H1 (cell line): ENCODE results near the gene NRXN3. TPM values are rescaled to one million over a fixed set of nuclear protein-coding genes. Genes with fewer than 3 reads are reported as not detected.

Experiments used
- CBX5 ChIP-seq: fragments of 300-800, 300-1000 bp; sonication (generic); IDR thresholded peaks from 2 replicates; pipeline ENCODE4 v1.7.1; 2016; ENCODE audit warnings: antibody characterized with exemption, low read length, low read depth
- CHD2 ChIP-seq: IDR thresholded peaks from 2 replicates; pipeline ENCODE4 v1.6.1; 2012; ENCODE audit warnings: low read length, improper control_type of control experiment
- EZH2 ChIP-seq: fragments of 200-600 bp; sonication (generic); IDR thresholded peaks from 2 replicates; pipeline ENCODE4 v1.7.1; 2012; ENCODE audit warnings: low read depth, mild to moderate bottlenecking, moderate library complexity, low read length, inconsistent platforms; ENCODE audit not compliant: severe bottlenecking
- JUND ChIP-seq: IDR thresholded peaks from 2 replicates; pipeline ENCODE4 v1.6.1; 2011; ENCODE audit warnings: mild to moderate bottlenecking, improper control_type of control experiment, low read length
- KDM4A ChIP-seq: IDR thresholded peaks from one replicate; pipeline ENCODE4 v1.7.1; 2012; ENCODE audit warnings: low read depth, mild to moderate bottlenecking, moderate library complexity, low read length, inconsistent platforms; ENCODE audit not compliant: severe bottlenecking
- KDM5A ChIP-seq: fragments of 200-600 bp; IDR thresholded peaks from 2 replicates; pipeline ENCODE4 v1.7.1; 2012; ENCODE audit warnings: mild to moderate bottlenecking, low read length, inconsistent platforms, mixed read lengths
- MAFK ChIP-seq: IDR thresholded peaks from 2 replicates; pipeline ENCODE4 v1.6.1; 2012; ENCODE audit warnings: low read depth, mild to moderate bottlenecking, improper control_type of control experiment, low read length
- NRF1 ChIP-seq: IDR thresholded peaks from 2 replicates; pipeline ENCODE4 v1.6.1; 2011; ENCODE audit warnings: mild to moderate bottlenecking, low read depth, low read length, improper control_type of control experiment
- POU5F1 ChIP-seq: IDR thresholded peaks from 2 replicates; pipeline ENCODE4 v1.6.1; 2011; ENCODE audit warnings: low read depth, mild to moderate bottlenecking, low read length, moderate library complexity
- RAD21 ChIP-seq, 2 experiments: IDR thresholded peaks in 1 of 2; conservative IDR thresholded peaks in 1 of 2; 2 replicates each; pipeline ENCODE4 v1.6.1; 2011; ENCODE audit warnings: low read depth in 2 of 2, low read length in 2 of 2, improper control_type of control experiment in 1 of 2, inconsistent platforms in 1 of 2, mild to moderate bottlenecking in 1 of 2, moderate library complexity in 1 of 2
- RNF2 ChIP-seq: fragments of 200-900, 300-1000 bp; sonication (generic); IDR thresholded peaks from 2 replicates; pipeline ENCODE4 v1.7.1; 2016; ENCODE audit warnings: borderline replicate concordance, low read depth, mild to moderate bottlenecking, antibody characterized with exemption, low read length; ENCODE audit not compliant: poor library complexity, severe bottlenecking; ENCODE audit errors: missing control alignments
- RXRA ChIP-seq: IDR thresholded peaks from 2 replicates; pipeline ENCODE4 v1.6.1; 2011; ENCODE audit warnings: low read depth, mild to moderate bottlenecking, low read length, moderate library complexity; ENCODE audit not compliant: insufficient read depth
- SIRT6 ChIP-seq: IDR thresholded peaks from one replicate; pipeline ENCODE4 v1.7.1; 2012; ENCODE audit warnings: low read length, inconsistent platforms
- SP2 ChIP-seq: IDR thresholded peaks from 2 replicates; pipeline ENCODE4 v1.6.1; 2012; ENCODE audit warnings: mild to moderate bottlenecking, low read length, inconsistent platforms
- TAF7 ChIP-seq: optimal IDR thresholded peaks from 2 replicates; pipeline ENCODE3; 2011; ENCODE audit warnings: low read depth, mild to moderate bottlenecking, inconsistent platforms, low read length, moderate library complexity, borderline replicate concordance
- polyA plus RNA-seq, 7 experiments: library from polyadenylated mRNA; depleted of rRNA in 3 of 7; stranded (reverse) in 5 of 7; unstranded in 2 of 7; fragments of >200 nt in 5 of 7; fragments of 200-250 nt in 2 of 7; gene quantifications; 1 replicate in 5 of 7; 2 replicates in 1 of 7; 4 replicates in 1 of 7; pipeline versions ENCODE4 v1.2.1 to v1.2.3, GENCODE V29; 2011 to 2013; ENCODE audit warnings: missing spikeins in 2 of 7, mixed read lengths in 2 of 7
- total RNA-seq: library from RNA; stranded (reverse); fragmentation: NEBNext Ultra II Directional; extraction: Animal tissue kit (Norgen Biotek cat#: 25700); gene quantifications from 2 replicates; pipeline ENCODE4 v1.2.1, GENCODE V29; 2021
- TF ChIP-seq, protein P1 (sequence below), 3 experiments: IDR thresholded peaks; 1 replicate in 2 of 3; 2 replicates in 1 of 3; pipeline versions ENCODE4 v1.5.1 to v1.6.1; 2011; ENCODE audit warnings: low read length in 3 of 3, mild to moderate bottlenecking in 3 of 3, inconsistent platforms in 2 of 3, low read depth in 1 of 3, moderate library complexity in 1 of 3; ENCODE audit not compliant: insufficient read depth in 1 of 3; ENCODE audit errors: control extremely low read depth in 1 of 3
- TF ChIP-seq, protein P2 (sequence below): IDR thresholded peaks from 2 replicates; pipeline ENCODE4 v1.6.1; 2012; ENCODE audit warnings: low read length, inconsistent platforms
- TF ChIP-seq, protein P3 (sequence below): IDR thresholded peaks from 2 replicates; pipeline ENCODE4 v1.6.1; 2011; ENCODE audit warnings: low read length, improper control_type of control experiment

Gene NRXN3
- total and polyA plus RNA-seq, 2 of the 8 experiments (the other 6 are each of a cell fraction or from before 2014, with no cell fraction given) = 2.6 to 4.1 TPM

- TF ChIP-seq, protein P1, sequence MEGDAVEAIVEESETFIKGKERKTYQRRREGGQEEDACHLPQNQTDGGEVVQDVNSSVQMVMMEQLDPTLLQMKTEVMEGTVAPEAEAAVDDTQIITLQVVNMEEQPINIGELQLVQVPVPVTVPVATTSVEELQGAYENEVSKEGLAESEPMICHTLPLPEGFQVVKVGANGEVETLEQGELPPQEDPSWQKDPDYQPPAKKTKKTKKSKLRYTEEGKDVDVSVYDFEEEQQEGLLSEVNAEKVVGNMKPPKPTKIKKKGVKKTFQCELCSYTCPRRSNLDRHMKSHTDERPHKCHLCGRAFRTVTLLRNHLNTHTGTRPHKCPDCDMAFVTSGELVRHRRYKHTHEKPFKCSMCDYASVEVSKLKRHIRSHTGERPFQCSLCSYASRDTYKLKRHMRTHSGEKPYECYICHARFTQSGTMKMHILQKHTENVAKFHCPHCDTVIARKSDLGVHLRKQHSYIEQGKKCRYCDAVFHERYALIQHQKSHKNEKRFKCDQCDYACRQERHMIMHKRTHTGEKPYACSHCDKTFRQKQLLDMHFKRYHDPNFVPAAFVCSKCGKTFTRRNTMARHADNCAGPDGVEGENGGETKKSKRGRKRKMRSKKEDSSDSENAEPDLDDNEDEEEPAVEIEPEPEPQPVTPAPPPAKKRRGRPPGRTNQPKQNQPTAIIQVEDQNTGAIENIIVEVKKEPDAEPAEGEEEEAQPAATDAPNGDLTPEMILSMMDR (IDR thresholded peaks at IDR 0.05; ENCODE audit: control extremely low read depth in 1 of 3, insufficient read depth in 1 of 3, low read depth in 1 of 3, low read length in 3 of 3) = peak; percentile 45 to 70 (median 61)
- peak; percentile 71 for TF ChIP-seq JUND
- peak; percentile 78 to 81 for TF ChIP-seq RAD21 (IDR thresholded peaks at IDR 0.05 in 1 of 2, conservative IDR thresholded peaks at IDR 0.05 in 1 of 2; ENCODE audit: low read depth in 2 of 2, low read length in 2 of 2)
- TF ChIP-seq CBX5 = no peak
- no peak for TF ChIP-seq MAFK
- TF ChIP-seq, protein P2, sequence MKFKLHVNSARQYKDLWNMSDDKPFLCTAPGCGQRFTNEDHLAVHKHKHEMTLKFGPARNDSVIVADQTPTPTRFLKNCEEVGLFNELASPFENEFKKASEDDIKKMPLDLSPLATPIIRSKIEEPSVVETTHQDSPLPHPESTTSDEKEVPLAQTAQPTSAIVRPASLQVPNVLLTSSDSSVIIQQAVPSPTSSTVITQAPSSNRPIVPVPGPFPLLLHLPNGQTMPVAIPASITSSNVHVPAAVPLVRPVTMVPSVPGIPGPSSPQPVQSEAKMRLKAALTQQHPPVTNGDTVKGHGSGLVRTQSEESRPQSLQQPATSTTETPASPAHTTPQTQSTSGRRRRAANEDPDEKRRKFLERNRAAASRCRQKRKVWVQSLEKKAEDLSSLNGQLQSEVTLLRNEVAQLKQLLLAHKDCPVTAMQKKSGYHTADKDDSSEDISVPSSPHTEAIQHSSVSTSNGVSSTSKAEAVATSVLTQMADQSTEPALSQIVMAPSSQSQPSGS = no peak
- no peak for TF ChIP-seq NRF1
- TF ChIP-seq TAF7 = no peak
- TF ChIP-seq KDM4A = no peak
- TF ChIP-seq SIRT6 = no peak
- TF ChIP-seq RXRA = no peak
- TF ChIP-seq EZH2 = no peak
- no peak for TF ChIP-seq KDM5A
- TF ChIP-seq RNF2 = no peak
- TF ChIP-seq, protein P3, sequence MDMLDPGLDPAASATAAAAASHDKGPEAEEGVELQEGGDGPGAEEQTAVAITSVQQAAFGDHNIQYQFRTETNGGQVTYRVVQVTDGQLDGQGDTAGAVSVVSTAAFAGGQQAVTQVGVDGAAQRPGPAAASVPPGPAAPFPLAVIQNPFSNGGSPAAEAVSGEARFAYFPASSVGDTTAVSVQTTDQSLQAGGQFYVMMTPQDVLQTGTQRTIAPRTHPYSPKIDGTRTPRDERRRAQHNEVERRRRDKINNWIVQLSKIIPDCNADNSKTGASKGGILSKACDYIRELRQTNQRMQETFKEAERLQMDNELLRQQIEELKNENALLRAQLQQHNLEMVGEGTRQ = no peak
- TF ChIP-seq POU5F1 = no peak
- TF ChIP-seq CHD2 = no peak
- no peak for TF ChIP-seq SP2
These were observed 1374.0 kb downstream of the NRXN3 start (continued) for GRCh38 chr14:79543967-79544697.
